Measurements from ENCODE around the gene PDCD4.
A peak's percentile ranks its signal among the peaks of the same experiment; 100 is the strongest.

Gene PDCD4

DNA sequence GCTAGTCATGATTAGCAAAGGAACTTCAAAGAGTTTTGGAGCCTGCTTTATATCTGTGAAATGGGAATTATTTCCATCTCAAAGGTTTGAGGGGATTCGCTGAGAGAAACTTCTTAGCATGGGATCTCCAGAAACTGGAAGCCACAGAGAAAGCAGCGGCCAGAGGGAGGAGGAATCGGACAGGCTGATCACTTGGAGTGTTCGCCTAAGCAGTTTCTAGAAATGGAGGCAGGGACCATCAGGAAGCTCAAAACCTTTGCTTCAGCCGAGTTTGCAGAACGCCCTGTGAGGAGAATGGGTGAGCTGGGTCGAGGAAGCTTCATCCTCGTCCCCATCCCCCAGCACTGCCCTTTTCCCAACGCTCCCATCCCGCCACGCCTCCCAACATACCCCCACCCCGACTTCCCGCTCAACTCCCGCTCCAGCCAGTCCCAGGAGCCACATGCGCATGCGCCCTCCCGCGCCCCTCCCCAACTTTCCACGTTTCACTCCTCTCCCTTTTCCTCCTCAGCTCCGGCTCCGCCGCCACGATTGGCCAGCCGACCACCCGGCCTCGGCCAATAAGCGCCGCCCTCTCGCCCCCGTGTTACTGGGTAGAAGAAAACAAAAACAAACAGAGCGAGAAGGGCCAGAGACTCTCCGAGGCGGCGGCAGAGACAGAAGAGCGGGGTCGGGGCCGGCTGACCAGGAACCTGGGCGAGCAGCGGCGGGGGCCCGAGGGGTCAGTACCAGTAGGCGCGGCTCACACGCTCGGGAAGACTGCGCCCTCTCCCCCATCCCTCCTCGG lies at the start of gene PDCD4:
PDCD4 (plus strand) TSS at position 631 of the 787 bp plus-strand sequence. CDS start 4,100 bp downstream, outside the sequence.
- CTCF ChIA-PET = interaction anchor here (0.6 to 1.2 kb wide), 7 partner anchors 11 to 125 kb away, joined by 3 to 5 read pairs (median 3); no protein-coding TSS in a partner anchor
- DNase-seq (ENCODE audit: extremely low spot score) = peak; percentile 90
- TF ChIP-seq, protein P1, sequence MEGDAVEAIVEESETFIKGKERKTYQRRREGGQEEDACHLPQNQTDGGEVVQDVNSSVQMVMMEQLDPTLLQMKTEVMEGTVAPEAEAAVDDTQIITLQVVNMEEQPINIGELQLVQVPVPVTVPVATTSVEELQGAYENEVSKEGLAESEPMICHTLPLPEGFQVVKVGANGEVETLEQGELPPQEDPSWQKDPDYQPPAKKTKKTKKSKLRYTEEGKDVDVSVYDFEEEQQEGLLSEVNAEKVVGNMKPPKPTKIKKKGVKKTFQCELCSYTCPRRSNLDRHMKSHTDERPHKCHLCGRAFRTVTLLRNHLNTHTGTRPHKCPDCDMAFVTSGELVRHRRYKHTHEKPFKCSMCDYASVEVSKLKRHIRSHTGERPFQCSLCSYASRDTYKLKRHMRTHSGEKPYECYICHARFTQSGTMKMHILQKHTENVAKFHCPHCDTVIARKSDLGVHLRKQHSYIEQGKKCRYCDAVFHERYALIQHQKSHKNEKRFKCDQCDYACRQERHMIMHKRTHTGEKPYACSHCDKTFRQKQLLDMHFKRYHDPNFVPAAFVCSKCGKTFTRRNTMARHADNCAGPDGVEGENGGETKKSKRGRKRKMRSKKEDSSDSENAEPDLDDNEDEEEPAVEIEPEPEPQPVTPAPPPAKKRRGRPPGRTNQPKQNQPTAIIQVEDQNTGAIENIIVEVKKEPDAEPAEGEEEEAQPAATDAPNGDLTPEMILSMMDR (IDR thresholded peaks at IDR 0.05; ENCODE audit: control extremely low read depth, extremely low read depth, low read depth, missing control alignments) = no peak
- POLR2A ChIA-PET = interaction anchor here (0.6 to 1.0 kb wide), 8 partner anchors 10 to 98 kb away, joined by 3 to 21 read pairs (median 3); no protein-coding TSS in a partner anchor

DNA sequence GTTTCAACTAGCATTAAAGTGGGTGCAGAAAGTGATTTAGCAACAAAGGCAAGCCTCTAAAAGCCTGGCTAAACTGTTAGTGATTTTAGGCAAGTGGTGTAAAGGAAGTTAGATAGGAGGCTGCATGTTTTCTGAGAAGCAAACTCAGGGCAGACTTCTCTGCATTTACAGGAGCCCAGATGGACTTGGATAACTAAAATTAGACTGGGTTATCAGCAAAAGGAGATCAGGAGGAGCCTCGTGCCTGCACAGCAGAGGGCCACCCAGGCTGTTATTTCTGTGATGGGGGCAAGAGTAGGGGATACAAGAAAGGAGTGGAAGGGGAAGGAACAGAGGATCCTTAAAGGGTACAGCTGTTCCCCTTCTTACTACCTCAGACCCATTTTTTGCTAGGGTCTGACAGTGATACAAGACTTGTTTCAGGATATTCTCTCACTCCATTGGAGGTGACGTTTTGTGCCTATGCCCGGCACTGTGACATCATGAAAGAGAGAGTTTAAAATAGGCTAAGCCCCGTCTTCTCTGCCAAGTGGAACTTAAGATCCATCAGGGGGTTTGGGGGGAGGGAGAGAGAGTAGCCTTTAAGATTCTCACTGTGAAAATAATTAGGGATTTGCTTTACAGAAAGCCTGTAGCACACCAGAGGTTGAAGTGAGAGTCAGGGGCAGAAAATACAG lies 49.6 kb upstream of the PDCD4 start:
- POLR2A ChIA-PET = interaction anchor here (1.2 kb wide), 1 partner anchor 20 kb away, joined by 4 read pairs; no protein-coding TSS in a partner anchor
- CTCF ChIA-PET = interaction anchor here (1.1 to 8.0 kb wide), 7 partner anchors 15 to 150 kb away, joined by 3 to 55 read pairs (median 3); no protein-coding TSS in a partner anchor
- TF ChIP-seq, protein P1 (IDR thresholded peaks at IDR 0.05; ENCODE audit: control extremely low read depth, extremely low read depth, low read depth, missing control alignments) = no peak
- DNase-seq (ENCODE audit: extremely low spot score) = no peak

DNA sequence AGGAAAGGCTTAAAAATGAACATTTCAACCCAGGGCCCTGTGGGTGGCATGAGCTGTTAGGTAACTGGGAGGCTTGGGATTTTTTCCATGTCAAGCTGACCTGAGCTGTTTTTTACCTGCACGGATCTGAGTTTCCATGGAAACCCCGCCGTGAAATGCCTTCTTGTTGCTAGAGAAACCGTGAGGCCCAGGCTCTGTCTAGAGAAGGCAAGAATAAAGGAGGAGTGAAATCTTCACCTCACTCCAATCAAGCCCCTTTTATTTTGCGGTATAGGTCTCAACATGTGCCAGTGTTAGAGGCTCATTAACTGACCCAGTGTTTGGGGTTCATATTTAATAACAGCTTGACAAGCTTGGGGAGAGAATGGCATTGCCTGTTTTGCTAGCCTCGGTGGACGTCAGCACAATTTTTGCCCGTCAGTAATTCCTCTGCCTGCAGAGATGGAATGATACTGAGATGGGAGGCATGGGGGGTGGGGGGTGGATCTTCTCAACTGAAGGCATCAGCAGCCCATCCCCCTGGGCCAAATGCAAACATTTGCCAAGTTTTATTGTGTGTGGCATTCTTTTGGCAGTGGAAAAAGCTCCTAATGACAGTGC lies 48.9 kb upstream of the PDCD4 start:
- CTCF ChIA-PET = interaction anchor here (1.1 to 8.0 kb wide), 8 partner anchors 10 to 150 kb away, joined by 3 to 55 read pairs (median 3); no protein-coding TSS in a partner anchor
- POLR2A ChIA-PET = no interaction called here
- TF ChIP-seq, protein P1 (IDR thresholded peaks at IDR 0.05; ENCODE audit: control extremely low read depth, extremely low read depth, low read depth, missing control alignments) = no peak
- no peak for DNase-seq (ENCODE audit: extremely low spot score)

DNA sequence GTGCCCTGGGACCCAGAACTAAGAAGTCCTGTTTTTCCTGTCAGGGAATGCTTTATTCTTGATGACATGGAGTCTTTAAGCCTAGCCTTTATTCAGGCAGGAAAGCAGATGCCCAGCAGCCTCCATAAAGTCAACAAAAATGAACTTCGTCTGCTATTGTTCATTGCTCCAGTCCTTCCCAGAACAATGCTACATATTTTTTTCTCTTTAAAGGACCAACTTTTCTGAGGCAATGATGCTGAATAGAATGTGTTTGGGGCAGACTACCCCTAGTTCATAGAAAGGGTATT lies 47.6 kb upstream of the PDCD4 start:
- ChIA-PET CTCF (interaction anchor here (0.9 to 8.0 kb wide), 6 partner anchors 9 to 151 kb away, joined by 3 to 55 read pairs (median 3); partner anchors contain the start of gene PDCD4), POLR2A (no interaction called here)
- TF ChIP-seq, protein P1 (IDR thresholded peaks at IDR 0.05; ENCODE audit: control extremely low read depth, extremely low read depth, low read depth, missing control alignments) = no peak
- no peak for DNase-seq (ENCODE audit: extremely low spot score)

DNA sequence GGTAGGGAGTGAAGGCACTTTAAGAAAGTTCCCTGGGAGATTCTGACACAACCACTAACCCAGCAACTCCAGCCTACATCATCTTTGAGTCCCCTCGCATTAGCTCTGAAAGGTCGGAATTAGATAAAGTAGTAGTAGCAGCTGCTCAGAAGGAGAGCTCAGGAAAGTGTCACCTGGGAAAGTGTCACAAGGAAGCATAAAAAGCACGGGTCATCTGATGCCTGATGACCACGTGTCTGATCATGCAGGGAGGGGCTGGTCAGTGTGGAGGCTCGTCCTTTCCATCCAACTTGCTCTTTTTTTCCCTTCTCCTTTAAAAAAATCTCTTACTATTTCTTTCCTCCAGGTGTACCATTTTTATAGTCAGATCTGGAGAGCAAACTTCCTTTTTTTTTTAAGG lies 47.1 kb upstream of the PDCD4 start:
- no peak for DNase-seq (ENCODE audit: extremely low spot score)
- TF ChIP-seq, protein P1 (IDR thresholded peaks at IDR 0.05; ENCODE audit: control extremely low read depth, extremely low read depth, low read depth, missing control alignments) = no peak
- ChIA-PET POLR2A (no interaction called here), CTCF (interaction anchor here (0.9 to 1.5 kb wide), 4 partner anchors 17 to 47 kb away, joined by 3 read pairs; partner anchors contain the start of gene PDCD4)

DNA sequence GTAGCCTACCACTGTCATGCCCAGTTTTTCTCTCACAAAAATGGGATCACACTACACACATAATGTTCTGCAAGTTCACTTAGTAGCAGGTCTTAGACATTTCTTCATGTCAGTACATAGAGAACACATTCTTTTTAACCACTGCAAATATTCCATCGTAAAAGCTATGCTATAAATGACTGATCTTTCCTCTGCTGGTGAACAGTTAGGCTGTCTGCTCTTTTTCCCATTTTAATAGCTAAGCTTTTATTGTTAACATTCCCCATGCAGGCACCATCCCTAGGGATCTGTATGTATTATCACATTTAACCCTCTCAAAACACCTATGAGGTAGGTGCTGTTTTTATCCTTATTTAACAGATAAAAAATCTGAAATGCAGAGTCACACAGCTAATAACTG lies 46.2 kb upstream of the PDCD4 start:
- TF ChIP-seq, protein P1 (IDR thresholded peaks at IDR 0.05; ENCODE audit: control extremely low read depth, extremely low read depth, low read depth, missing control alignments) = no peak
- ChIA-PET POLR2A (no interaction called here), CTCF (interaction anchor here (1.1 to 1.5 kb wide), 3 partner anchors 16 to 25 kb away, joined by 3 read pairs; no protein-coding TSS in a partner anchor)
- no peak for DNase-seq (ENCODE audit: extremely low spot score)
